ENCODE results near the gene FOXI1.
"Not testable (repeated sequence)": the region's sequence is repeated elsewhere in the genome, so short reads cannot be mapped to it uniquely, and the experiment has no call there.

FOXI1 gene

DNA sequence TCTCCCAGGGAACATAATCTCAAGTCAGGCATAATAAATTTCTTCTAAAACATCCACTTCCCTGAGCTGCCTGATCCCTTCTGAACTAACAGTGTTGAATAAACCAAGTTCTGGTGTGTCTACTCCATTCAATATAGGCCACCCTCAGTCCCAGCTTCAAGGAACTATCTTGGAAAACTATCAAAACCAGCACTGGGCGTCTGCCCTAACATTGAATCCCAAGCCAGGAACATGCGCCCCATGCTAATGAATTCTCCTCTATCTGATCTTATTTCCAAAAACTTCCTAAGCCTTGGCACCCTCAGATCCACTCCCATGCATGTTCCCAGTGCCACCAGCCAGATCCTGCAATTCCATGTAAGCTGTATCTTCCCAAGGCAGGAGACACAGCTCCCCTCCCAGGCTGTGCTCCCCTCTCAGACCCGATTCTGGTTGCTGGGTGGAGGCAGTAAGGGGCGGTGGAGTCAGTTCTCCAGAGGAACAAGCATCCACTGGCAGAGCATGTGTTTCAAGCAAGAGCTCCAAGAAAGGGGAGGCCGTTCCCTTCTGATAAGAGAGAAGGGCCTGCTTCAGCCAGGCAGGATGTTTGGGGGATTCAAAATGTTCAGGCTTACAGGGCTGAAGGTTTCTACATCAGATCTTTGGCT lies 13.1 kb upstream of the FOXI1 start:
- DNase-seq (ENCODE audit: low spot score) = no peak

DNA sequence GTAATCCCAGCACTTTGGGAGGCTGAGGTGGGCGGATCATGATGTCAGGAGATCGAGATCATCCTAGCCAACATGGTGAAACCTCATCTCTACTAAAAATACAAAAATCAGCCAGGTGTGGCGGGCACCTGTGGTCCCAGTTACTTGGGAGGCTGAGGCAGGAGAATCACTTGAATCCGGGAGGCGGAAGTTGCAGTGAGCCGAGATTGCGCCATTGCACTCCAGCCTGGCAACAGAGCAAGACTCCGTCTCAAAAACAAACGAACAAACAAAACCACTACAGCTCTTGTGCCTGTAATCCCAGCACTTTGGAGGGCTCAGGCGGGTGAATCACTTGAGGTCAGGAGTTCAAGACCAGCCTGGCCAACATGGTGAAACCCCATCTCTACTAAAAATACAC lies 11.4 kb upstream of the FOXI1 start:
- DNase-seq (ENCODE audit: low spot score) = not testable (repeated sequence)

DNA sequence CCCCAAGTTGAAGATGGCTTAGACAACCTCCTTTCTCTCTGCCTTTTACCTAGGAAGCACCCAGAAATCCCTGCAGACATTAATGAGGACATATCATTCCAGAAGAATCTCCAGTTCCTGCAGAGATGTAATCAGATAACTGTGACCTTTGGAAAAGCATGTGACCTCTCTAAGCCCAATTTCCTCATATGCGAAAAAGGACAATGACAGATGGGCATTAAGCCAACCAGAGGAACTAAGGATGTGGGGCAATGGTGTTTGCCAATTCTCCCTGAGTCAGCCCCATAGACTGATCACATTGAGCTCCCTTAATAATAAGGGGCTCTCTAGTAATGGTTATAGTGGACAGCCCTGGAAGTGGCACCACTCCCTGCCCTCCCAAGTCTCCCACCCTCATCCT lies 10.1 kb upstream of the FOXI1 start:
- no peak for DNase-seq (ENCODE audit: low spot score)

DNA sequence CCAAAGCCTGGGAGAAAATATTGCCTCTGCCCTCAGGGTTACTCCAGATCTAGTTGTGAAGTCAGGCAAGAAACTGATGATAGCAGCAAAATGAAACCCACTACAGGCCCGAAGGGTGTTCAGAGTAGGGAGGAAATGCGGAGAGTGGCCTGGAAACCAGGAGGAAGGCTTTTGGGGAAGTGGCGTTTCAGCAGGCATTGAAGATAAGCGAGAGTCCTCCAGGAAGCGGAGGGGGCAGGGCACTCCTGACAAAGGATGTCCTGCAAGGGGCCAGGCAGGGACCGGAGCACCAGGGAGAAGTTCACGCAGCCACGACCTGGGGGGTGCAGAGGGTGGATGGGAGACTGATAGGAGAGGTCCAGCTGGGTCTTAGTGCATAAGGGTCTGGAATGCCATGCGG lies 7.8 kb upstream of the FOXI1 start:
- no peak for DNase-seq (ENCODE audit: low spot score)

DNA sequence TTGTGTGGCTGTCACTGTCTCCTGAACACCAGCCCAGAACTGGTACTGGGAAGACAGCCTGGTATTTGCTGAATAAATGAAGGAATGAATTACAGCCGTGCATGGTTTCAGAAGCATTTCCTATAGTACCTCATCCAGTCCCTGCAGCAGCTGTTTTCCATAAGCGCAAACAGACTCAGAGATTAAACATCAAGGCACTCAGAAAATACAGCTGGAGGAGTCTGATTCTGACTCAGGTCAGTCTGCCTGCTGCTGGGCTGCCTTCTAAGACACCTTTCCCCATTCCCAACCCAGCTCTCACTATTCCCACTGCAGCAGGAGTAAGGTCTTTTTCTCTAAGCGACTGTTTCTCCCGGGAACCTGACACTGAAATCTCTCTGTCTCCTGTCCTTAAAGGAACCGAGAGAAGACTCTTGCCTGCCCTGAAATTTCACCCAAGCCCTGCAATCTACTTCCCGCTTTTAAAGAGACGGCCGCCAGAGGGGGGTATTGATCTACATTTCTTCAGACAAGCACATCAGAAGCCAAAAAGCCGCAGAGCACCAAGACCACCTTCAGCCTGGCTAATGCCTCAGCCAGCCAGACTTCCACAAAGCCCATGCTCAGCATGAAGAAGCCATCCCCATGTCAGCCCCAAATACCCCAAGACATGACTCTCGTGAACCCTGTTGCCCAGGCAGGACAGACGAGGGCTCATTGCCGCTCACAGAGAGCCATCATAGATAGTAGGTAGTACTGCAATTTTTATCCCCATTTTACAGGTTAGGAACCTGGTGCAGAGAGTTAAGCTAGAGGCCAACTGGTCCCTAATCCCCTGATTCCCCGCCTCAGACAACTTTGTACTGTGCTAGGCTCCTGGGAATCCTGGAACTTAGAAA lies 5.4 kb upstream of the FOXI1 start:
- DNase-seq (ENCODE audit: low spot score) = peak; percentile 61

DNA sequence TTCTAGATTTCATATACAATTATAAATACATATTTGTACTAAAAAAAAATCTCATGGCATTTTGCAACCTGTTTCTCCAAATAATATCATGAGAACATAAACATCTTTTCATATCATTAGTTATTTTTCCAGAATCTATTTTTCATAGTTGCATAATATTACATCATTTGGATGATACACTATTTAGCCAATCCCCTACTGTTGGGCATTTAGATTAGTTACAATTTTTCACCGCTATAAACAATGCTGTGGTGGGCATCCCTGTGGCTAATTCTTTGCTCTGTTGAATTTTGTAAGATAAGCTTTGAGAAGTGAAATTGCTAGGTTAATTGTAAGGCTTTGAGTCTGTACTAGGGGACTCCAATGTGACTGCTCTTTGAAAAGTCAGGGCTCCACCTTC lies 2.2 kb upstream of the FOXI1 start:
- no peak for DNase-seq (ENCODE audit: low spot score)

DNA sequence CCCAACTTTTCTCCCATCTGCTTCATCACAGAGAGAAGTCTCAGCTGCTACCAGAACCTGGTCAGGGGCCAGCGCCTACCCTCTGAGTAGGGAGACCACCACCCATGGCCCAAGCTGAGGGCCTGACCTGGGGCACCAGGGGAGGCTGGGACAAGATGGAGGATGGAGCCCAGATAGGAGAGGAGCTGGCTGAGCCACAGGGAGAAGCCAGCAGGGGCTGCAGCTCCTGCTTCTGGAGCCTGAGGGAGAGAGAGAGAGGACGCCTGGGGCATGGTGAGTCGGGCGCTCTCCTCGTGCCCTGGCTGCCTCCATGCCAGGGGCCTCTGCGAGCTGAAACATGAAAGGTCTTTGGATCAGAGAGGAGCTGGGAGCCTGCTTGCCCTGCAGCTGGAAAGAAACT lies 1.4 kb upstream of the FOXI1 start:
- no peak for DNase-seq (ENCODE audit: low spot score)

DNA sequence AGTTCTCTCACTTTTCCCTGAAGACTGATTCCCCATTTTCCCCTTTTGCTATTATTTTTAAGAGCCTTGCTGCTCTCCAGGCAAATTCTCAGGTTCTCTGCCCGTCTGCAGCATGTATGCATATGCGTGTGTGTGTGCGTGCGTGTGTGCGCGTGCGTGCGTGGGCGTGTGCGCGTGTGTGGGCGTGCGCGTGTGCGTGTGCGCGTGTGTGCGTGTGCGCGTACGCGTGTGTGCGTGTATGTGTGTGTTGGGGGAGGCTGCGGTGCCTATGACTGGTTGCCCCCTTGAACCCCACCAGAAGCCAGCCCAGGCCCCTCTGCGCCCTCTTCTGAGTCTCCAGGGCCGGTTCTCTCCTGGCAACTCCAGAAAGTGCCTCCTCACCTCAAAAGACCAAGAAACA lies 987 bp upstream of the FOXI1 start:
- no peak for DNase-seq (ENCODE audit: low spot score)

DNA sequence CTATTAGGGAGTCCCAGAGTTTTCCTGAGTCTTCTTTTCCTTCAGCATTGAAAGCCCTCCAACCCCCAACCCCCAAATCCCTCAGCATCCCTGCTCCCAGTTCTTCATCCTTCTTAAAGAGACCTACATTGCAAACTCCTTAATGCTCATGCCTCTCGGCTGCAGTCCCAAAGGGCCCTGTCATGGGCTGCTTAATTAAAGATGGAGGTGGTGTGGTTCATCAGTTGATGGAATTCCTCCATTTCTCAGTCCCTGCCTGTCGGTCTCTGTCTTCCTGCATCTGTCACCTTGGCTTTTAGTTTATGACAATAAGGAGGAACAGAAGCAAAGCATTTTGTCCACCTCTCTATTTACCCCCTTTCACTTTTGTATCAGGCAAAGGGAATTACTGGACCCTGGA lies 2.0 kb downstream of the FOXI1 start:
- no peak for DNase-seq (ENCODE audit: low spot score)

DNA sequence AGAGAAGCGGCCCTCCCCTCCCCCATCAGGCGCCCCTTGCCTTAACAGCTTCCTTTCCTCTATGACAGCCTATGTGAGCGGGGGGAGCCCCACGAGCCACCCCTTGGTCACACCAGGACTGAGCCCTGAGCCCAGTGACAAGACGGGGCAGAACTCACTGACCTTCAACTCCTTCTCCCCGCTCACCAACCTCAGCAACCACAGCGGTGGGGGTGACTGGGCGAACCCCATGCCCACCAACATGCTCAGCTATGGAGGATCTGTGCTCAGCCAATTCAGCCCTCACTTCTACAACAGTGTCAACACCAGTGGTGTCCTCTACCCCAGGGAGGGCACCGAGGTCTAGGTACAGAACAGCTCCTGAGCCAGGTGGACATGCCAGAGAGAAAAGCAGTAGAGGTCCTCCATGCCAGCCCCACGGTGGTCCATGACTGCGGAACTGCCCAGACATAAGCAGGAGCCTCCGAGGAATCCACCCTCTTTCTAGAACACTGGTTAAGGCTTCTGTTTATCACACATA lies 2.6 kb downstream of the FOXI1 start:
- DNase-seq (ENCODE audit: low spot score) = no peak

DNA sequence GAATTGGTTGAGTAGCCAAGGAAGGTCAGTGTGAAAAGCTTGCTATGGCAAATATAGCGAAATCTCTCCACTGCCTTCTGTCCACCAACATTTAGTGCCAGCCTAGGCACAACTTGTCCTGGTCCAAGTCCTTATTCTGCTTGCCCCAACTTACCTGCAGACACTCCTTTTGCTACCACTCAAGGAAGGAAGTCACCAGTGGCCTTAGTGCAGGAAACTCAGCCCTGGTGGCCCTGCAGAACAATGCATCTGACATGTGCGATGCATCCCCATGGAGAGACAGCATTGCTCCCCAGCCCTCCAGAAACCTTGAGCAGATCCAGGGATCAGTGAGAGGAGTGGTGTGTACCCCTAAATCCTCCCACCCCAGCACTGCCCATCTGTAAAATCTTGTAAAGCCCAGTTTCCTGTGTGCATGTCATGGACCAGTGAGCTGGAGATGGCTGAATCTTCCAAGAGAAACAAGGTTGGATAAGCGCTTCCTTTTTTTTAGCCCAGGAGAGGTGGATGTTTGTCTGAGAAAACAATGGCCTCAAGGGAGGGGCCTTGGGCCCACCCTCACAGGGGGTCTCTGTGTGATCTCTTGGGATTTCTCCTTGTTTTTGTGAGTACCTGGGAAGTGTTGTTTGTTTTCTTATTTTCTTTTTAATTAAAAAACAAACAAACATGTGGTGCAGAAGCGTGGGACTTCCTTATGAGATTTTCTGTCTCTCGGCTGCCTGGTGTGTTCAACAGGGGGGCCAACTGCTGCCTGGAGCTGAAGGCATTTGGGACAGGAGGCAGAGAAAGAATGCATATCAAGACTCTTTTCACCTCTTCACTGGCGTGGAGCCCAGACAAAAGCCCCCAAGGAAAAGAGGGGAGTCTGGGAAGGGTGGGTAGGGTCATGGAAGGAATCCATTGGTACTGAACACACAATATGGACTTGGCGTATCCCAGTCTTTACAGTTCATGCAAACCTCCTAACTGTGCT lies 3.6 kb downstream of the FOXI1 start:
- DNase-seq (ENCODE audit: low spot score) = no peak

DNA sequence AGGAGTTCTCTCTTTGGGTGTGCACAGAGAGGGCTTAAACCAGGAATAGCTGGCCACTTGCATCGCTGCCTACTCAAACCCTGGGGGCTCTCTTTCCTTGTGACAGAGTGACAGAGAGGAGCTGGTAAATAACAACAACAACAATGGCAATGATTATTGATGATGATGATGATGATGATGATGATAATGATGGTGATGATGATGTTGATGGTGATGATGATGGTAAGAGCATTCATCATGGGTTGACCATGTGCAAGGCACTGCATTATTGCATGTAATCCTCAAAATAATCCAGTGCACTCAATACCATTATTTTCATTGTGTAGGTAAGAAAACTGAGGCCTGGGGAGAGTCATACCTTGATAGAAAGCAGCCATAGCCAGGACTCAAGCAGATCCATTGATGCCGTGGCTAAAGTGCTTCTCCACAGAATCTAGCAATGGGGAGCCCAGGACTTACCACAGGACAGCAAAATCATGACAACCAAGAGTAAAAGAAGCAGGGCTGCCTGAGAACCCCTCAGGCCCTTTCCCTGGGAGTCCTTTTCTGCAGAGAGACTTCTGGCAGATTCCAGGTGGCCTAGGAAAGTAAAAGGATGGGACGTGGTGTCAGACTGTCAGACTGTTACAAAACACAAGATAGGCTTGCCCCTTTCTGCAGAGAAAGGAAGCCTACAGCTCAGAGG lies 4.8 kb downstream of the FOXI1 start:
- DNase-seq (ENCODE audit: low spot score) = no peak

DNA sequence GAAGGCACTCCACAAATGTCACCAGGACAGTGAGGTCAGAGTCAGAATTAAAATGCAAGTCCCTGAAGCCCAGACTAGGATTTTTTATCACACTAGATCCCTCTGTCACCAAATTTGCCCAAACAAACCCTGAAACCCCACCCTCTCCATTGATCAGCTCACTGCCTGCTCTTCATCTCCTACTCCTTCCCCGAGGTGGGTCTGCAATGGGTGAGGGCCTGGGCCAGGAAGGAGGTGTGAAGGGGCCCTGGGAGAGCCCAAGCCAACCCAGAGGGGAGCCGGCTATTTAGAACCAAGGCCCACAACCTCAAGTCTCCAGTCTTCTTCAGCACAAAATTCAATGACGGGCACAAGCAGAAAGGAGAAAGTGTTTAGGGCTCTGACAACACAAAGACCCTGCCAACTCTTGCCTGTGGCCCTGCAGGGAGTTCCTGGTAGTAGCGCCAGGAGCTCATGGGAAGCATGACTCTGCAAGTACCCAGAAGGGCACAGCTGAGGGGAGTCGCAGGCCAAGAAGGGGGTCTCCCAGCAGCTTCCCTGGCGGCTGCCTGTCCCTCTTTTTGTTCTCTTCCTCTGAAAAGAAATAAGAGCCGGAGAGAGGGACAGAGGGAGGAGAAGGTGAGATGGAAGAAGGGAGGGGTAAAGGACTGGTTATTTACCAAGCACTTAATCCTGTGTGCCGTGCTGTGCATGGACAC lies 5.5 kb downstream of the FOXI1 start:
- DNase-seq (ENCODE audit: low spot score) = no peak

DNA sequence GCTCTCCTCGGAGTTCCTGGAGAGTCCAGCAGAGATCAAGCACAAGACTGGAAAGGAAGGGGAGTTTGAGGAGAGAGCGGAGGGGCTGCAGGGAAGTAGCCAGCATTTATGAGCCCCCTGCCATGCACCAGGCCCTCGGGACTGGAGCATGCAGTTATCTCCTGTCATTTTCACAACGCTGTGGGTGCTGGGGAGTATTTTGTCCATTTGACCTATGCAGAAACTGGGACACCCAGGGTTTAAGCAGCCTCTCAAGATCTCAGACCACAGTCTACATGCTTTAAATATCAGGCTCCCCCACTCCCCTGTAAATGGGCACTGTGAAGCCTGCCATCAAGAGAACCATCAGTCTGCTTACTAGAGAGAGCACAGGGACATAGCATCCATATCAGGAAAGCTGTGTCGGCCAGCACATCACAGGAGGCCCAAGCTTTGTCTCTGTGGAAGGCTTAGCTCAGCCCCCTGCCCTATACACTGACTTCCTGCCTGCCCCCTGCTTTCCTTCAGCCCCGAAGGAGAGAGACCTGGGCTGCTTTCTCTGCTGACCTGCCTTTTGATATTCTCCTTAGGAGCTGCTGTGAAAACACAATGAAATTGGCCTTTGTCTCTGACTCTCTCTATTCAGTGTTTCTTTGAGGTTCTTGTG lies 7.3 kb downstream of the FOXI1 start:
- no peak for DNase-seq (ENCODE audit: low spot score)

DNA sequence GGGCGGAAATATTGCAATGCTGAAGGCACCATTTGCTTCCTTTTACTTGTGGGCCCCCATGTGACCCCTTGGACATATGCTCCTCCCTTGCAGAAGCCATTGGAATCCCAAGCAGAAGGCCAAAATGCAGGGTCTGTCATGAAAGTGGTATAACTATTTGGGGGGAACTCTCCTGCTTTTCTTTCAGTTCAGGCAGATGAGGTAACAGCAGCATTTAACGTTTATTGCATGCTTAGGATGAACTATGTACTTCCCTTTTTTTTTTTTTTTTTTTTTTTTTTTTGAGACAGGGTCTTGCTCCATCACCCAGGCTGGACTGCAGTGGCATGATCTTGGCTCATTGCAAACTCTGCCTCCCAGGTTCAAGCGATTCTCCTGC lies 7.8 kb downstream of the FOXI1 start:
- DNase-seq (ENCODE audit: low spot score) = no peak

DNA sequence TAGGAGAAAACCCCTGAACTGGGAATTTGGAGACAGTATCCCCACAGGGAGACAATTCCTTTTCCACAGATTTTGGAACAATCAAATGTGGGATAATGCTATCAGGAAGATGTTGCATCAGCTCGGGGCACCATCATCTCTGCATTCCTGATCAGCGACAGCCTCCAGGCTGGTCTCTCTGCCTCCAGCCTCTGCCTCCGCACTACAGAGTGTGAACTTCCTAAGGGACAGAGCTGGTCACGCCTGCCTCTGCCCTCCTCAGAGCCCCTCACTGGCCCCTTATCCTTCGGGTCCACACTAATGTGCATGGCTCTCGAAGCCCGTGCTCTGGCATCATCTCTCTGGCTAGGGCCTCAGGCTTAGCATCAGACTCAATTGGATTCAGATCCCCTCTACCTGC lies 8.6 kb downstream of the FOXI1 start:
- no peak for DNase-seq (ENCODE audit: low spot score)

DNA sequence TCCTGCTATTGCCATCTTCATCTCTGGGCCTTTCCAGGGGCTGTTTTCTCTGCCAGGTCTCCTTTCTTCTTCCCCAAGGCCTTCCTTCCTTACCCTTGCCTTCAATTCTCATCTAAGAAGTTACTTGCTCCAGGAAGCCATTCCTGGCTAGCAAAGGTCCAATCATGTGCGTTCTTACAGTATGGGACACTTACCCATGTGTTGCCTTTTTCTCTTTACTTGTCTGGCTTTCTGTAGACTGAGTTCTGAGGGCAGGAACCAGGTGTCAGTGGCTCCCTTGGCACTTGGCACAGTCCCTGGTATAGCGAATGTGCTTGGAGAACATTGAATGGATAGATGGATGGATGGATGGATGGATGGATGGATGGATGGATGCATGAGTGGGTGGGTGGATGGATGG lies 10.2 kb downstream of the FOXI1 start:
- DNase-seq (ENCODE audit: low spot score) = no peak

DNA sequence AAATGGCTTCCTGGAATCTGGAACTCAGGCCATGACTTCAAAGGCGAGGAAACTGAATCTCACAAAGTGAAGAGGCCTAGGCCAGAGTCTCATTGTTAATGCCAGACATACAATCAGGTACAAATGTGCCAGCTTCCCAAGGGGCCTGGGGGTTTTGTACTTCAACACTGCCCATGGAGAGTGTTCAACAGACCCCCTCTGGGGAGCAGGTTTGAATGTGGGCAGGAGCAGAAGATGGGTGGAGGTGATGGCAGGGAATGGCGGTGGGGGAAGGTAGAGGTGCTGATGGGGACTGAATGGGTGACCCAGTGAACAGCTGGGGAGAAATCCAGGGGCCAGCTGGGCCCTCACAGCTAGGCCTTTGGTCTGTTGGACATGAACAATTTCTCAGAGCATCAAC lies 12.0 kb downstream of the FOXI1 start:
- DNase-seq (ENCODE audit: low spot score) = no peak

DNA sequence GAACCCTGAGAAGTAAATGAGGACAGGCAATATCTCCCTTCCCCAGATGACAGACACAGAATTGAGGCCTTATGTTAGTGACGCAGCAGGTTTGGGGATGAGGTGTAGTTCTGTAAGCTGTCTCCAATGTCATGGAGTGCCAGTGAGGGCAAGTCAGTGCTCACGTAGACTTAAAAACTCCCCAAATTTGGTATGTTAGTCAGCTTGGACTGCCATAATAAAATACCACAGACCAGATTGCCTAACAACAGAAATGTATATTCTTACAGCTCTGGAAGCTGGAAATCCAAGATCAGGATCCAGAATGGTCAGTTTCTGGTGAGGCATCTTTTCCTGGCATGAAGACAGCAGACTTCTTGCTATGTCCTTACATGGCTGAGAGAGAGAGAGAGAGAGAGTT lies 14.9 kb downstream of the FOXI1 start:
- DNase-seq (ENCODE audit: low spot score) = no peak

DNA sequence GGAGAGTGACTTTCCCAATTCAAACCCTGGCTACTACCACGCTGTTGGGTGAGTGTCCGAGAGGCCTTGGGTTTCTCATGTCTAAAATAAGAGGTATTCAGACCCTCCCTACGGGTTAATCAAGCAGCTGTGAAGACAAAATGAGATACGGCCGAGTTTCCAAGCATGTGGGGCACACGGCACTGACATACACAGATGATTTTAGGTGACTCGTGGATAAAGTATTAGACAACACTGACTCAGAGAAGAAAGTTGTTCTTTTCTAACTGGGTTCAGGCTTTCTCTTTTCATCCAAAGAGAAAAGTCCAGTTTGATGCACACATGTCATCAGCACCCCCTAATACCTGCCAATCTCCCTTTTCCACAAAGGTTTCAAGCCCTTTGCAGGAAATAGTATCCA lies 15.6 kb downstream of the FOXI1 start:
- DNase-seq (ENCODE audit: low spot score) = no peak

DNA sequence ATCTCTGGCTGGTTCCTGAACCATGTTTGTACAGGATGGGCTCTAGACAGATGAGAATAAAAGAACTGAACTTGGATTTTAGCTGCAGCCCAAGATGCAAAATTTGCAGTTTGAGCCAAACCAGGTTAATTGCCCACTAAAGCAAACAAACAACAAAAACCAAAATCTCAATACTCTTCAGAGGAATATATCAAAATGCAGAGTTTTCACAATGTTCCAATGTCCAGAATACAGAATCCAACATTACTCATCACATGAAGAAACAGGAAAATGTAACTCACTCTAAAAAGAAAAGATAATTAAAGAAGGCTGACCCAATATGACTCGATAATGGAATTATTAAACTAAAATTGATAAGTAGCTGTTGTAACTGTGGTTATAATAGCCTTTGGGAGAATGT lies 20.4 kb downstream of the FOXI1 start:
- no peak for DNase-seq (ENCODE audit: low spot score)
